H1 (cell line): ENCODE measurements around the gene ALDH3A1. TPM values are rescaled to one million over a fixed set of nuclear protein-coding genes. Genes with fewer than 3 reads are reported as not detected.

Experiments used
- CEBPB ChIP-seq: IDR thresholded peaks from 2 replicates; pipeline ENCODE4 v1.6.1; 2012; ENCODE audit warnings: low read depth, low read length
- RXRA ChIP-seq: IDR thresholded peaks from 2 replicates; pipeline ENCODE4 v1.6.1; 2011; ENCODE audit warnings: low read depth, mild to moderate bottlenecking, low read length, moderate library complexity; ENCODE audit not compliant: insufficient read depth
- TAF7 ChIP-seq: optimal IDR thresholded peaks from 2 replicates; pipeline ENCODE3; 2011; ENCODE audit warnings: low read depth, mild to moderate bottlenecking, inconsistent platforms, low read length, moderate library complexity, borderline replicate concordance
- polyA plus RNA-seq, 7 experiments: library from polyadenylated mRNA; depleted of rRNA in 3 of 7; stranded (reverse) in 5 of 7; unstranded in 2 of 7; fragments of >200 nt in 5 of 7; fragments of 200-250 nt in 2 of 7; gene quantifications; 1 replicate in 5 of 7; 2 replicates in 1 of 7; 4 replicates in 1 of 7; pipeline versions ENCODE4 v1.2.1 to v1.2.3, GENCODE V29; 2011 to 2013; ENCODE audit warnings: missing spikeins in 2 of 7, mixed read lengths in 2 of 7
- total RNA-seq: library from RNA; stranded (reverse); fragmentation: NEBNext Ultra II Directional; extraction: Animal tissue kit (Norgen Biotek cat#: 25700); gene quantifications from 2 replicates; pipeline ENCODE4 v1.2.1, GENCODE V29; 2021

ALDH3A1 gene
- total and polyA plus RNA-seq, 2 of the 8 experiments (the other 6 are each of a cell fraction or from before 2014, with no cell fraction given) = 0.37 to 1.4 TPM

DNA sequence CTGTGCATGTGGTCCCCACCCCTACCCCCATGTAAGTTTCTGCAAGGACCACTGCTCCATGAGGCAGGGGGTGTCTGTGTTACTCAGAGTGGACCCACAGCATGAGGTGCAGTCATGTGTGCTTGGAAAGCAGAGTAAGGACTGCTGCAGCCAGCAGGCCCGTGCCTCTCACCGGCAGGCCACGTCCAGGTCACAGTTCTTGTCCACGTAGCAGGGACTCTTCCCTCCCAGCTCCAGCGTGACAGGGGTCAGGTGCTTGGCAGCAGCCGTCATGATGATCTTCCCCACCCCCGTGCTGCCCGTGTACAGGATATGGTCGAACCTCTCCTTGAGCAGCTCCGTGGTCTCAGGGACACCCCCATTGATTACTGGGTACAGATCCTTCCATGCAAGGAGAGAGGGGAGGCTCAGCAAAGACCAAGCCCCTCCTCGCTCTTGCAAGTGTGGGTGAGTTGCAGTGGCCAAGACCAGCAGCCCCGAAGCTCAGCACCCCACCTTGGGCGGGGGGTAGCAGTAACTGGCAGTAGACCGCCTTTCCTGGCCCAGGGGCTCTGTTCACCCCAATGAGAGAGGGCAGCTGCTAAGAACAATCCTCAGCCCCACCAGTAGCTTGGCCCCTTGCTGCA is 6.2 kb downstream of the ALDH3A1 start (continued):
- TF ChIP-seq TAF7 = no peak
- no peak for TF ChIP-seq RXRA
- TF ChIP-seq CEBPB = no peak
